Panc1 (cell line): ENCODE data around the gene CDC16.

Experiments
- POLR2AphosphoS5 ChIP-seq: IDR thresholded peaks from 2 replicates; pipeline ENCODE4 v1.6.1; 2012; ENCODE audit warnings: mild to moderate bottlenecking, low read depth, low read length, moderate library complexity
- SIN3A ChIP-seq: IDR thresholded peaks from 2 replicates; pipeline ENCODE4 v1.6.1; 2012; ENCODE audit warnings: low read depth, mild to moderate bottlenecking, low read length, moderate library complexity, borderline replicate concordance; ENCODE audit not compliant: insufficient read depth
- TF ChIP-seq, protein P1 (sequence below): fragments of 450-650 bp; IDR thresholded peaks from 2 replicates; pipeline ENCODE4 v1.5.1; 2017; ENCODE audit warnings: mild to moderate bottlenecking
- TF ChIP-seq, protein P2 (sequence below), 2 experiments: IDR thresholded peaks; 2 replicates each; pipeline ENCODE4 v1.6.1; 2011 to 2012; ENCODE audit warnings: low read depth in 2 of 2, control low read depth in 1 of 2, low read length in 1 of 2, mild to moderate bottlenecking in 1 of 2, moderate library complexity in 1 of 2; ENCODE audit not compliant: insufficient read depth in 1 of 2

GRCh38 chr13:114264886-114265611 lies 30.4 kb downstream of the CDC16 start:
- TF ChIP-seq, protein P1, sequence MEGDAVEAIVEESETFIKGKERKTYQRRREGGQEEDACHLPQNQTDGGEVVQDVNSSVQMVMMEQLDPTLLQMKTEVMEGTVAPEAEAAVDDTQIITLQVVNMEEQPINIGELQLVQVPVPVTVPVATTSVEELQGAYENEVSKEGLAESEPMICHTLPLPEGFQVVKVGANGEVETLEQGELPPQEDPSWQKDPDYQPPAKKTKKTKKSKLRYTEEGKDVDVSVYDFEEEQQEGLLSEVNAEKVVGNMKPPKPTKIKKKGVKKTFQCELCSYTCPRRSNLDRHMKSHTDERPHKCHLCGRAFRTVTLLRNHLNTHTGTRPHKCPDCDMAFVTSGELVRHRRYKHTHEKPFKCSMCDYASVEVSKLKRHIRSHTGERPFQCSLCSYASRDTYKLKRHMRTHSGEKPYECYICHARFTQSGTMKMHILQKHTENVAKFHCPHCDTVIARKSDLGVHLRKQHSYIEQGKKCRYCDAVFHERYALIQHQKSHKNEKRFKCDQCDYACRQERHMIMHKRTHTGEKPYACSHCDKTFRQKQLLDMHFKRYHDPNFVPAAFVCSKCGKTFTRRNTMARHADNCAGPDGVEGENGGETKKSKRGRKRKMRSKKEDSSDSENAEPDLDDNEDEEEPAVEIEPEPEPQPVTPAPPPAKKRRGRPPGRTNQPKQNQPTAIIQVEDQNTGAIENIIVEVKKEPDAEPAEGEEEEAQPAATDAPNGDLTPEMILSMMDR, result no peak
- TF ChIP-seq SIN3A, result no peak
- TF ChIP-seq, protein P2, sequence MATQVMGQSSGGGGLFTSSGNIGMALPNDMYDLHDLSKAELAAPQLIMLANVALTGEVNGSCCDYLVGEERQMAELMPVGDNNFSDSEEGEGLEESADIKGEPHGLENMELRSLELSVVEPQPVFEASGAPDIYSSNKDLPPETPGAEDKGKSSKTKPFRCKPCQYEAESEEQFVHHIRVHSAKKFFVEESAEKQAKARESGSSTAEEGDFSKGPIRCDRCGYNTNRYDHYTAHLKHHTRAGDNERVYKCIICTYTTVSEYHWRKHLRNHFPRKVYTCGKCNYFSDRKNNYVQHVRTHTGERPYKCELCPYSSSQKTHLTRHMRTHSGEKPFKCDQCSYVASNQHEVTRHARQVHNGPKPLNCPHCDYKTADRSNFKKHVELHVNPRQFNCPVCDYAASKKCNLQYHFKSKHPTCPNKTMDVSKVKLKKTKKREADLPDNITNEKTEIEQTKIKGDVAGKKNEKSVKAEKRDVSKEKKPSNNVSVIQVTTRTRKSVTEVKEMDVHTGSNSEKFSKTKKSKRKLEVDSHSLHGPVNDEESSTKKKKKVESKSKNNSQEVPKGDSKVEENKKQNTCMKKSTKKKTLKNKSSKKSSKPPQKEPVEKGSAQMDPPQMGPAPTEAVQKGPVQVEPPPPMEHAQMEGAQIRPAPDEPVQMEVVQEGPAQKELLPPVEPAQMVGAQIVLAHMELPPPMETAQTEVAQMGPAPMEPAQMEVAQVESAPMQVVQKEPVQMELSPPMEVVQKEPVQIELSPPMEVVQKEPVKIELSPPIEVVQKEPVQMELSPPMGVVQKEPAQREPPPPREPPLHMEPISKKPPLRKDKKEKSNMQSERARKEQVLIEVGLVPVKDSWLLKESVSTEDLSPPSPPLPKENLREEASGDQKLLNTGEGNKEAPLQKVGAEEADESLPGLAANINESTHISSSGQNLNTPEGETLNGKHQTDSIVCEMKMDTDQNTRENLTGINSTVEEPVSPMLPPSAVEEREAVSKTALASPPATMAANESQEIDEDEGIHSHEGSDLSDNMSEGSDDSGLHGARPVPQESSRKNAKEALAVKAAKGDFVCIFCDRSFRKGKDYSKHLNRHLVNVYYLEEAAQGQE (IDR thresholded peaks at IDR 0.05; ENCODE audit: insufficient read depth in 1 of 2, low read depth in 2 of 2, low read length in 1 of 2), result no peak
- no peak for TF ChIP-seq POLR2AphosphoS5
